ENCODE results near the gene PCID2. TPM values are rescaled to one million over a fixed set of nuclear protein-coding genes. Genes with fewer than 3 reads are reported as not detected.

The PCID2 gene
- total RNA-seq, 4 donors from 2014 or later, result 44.8 to 45.8 (median 44.8) TPM

DNA sequence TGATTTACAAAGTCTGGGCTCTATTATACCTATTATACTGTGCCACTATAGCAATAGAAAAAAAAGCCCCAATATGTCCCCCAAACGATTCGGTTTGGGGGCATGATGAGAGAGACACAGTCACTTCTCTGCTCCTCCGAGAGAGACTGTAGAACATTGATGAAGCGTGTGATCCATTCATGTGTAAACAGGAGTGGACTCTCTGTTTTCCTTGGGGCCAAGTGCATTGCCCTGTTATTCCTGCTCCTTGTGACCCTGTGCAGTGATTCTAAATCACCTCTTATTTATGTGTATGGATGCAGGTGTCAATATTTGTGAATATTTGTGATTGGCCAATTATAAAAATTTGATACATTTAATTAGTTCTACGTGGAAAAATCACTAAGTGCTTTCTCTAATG lies 68.9 kb downstream of the PCID2 start:
- no peak for DNase-seq (ENCODE audit: low spot score)
- TF ChIP-seq, protein P1, sequence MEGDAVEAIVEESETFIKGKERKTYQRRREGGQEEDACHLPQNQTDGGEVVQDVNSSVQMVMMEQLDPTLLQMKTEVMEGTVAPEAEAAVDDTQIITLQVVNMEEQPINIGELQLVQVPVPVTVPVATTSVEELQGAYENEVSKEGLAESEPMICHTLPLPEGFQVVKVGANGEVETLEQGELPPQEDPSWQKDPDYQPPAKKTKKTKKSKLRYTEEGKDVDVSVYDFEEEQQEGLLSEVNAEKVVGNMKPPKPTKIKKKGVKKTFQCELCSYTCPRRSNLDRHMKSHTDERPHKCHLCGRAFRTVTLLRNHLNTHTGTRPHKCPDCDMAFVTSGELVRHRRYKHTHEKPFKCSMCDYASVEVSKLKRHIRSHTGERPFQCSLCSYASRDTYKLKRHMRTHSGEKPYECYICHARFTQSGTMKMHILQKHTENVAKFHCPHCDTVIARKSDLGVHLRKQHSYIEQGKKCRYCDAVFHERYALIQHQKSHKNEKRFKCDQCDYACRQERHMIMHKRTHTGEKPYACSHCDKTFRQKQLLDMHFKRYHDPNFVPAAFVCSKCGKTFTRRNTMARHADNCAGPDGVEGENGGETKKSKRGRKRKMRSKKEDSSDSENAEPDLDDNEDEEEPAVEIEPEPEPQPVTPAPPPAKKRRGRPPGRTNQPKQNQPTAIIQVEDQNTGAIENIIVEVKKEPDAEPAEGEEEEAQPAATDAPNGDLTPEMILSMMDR (IDR thresholded peaks at IDR 0.05), result no peak
- ATAC-seq (ENCODE audit: low FRiP score), result no peak

DNA sequence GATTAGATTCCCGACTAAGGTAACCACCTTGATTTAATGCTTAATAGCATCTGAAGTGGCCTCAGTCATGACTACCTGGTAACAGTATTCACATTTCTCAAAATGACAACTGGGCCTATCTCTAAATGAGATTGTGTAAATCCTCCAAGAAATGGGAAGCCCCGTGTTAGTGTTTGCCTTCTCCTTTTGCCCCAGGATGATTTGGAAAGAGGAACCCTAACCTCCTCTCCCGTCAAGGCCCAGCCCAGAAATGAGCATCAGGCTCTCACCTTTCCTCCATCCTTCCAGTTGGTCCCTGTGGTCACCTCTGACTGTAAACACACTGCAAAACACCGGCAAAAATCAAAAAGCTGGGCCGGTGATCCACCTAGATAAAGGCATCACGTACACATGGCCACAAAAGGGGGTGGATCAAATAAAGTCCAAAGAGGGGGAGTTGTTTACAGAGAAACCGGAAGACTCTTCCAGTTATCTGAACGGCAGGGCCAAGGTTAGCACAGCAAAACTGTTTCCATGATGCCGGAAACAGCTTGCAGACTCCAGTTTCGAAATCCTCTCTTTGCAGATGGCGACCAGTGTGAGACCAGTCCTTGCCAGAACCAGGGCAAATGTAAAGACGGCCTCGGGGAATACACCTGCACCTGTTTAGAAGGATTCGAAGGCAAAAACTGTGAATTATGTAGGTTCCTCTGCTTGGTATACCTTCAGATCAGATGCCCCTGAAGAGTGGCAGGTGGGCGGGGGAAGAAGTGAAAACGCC lies 69.5 kb downstream of the PCID2 start:
- ATAC-seq (ENCODE audit: low FRiP score), result no peak
- DNase-seq (ENCODE audit: low spot score), result no peak

DNA sequence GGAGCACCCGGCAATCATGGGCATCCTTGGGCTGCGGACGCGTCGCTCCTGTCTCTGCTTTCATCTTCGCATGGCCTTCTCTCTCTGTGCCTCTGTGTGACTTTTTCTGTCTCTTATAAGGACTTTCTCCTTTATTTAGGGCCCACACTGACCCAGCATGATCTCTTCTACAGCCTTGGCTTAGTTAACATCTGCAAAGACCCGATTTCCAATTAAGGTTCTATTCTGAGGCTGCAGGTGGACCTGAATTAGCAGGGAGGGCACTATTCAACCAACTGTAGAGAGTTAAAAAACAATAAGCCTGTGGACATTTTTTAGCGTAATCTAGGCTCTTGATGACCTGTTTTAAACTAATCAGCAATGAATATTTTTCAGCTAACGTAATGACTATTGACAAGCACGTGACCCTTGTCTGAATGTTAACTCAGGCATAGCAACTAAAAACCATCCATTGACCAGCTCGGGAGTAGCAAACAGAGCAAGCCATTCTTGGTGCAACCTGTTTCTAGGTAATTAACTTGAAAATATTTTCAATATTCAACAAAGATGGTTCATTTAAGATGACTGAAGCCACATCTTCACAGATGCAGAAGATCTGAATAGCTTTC lies 70.7 kb downstream of the PCID2 start:
- no peak for ATAC-seq (ENCODE audit: low FRiP score)
- TF ChIP-seq, protein P1 (IDR thresholded peaks at IDR 0.05), result no peak
- no peak for DNase-seq (ENCODE audit: low spot score)

More for the DNA sequence above, 69.5 kb downstream of the PCID2 start:
- TF ChIP-seq, protein P1 (IDR thresholded peaks at IDR 0.05), result no peak

DNA sequence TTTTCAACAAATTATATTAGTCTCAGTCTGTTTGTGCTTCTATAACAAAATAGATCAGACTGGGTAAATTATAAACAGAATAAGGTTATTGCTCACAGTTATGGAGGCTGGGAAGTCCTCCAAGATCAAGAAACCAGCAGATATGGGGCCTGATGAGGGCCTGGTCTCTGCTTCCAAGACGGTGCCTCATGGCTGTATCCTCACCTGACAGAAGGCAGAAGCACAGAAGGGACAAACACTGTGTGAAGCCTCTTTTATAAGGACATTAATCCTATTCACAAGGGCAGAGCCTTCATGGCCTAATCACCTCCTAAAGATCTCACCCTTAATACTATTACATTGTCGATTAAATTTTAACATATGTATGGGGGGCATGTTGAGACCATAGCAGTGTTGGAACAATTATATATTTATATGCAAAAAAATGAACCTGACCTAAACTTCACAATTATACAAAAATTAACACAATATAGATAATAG lies 73.1 kb downstream of the PCID2 start:
- ATAC-seq (ENCODE audit: low FRiP score) (no peak), DNase-seq (ENCODE audit: low spot score) (no peak)

DNA sequence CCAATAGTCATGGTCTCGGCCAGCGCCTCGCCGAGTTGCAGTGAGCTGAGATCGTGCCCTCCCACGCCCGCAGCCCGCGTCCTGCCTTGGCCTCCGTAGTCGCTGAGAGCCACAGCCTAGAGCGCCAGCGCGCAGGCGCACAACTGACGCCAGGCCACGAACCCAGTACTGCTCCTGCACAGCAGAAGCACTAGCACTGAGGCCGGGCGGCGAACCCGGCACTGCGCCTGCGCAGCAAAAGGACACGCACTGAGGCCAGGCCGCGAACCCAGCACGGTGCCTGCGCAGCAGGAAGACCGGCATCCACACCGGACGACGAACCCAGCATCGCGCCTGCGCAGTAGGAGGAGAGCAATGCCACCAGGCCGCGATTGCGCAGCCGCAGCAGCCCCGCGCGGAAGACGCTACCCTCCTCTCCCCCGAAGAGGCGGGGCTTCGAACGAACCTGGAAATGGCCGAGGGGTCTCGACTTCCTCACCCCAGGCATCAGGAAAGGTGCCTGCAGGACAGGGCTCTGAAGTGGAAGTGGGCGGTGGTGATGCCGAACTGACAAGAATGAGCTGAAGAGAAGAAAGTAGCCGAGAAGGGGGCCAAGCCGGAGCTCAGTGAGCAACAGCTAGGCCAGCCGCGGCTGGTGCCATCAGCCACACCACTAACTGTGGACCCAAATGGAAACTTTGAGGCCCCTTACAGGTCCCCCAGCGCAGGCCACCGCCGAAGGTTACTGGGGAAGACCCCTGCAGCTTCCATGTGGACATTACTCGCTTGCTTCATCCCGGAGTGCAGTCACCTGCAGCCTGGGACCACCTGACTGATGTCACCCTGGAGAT lies 78.3 kb downstream of the PCID2 start:
- ATAC-seq (ENCODE audit: low FRiP score) (no peak), DNase-seq (ENCODE audit: low spot score) (no peak)
- TF ChIP-seq, protein P1 (IDR thresholded peaks at IDR 0.05), result no peak

More for the DNA sequence above, 73.1 kb downstream of the PCID2 start:
- TF ChIP-seq, protein P1 (IDR thresholded peaks at IDR 0.05), result no peak

GRCh38 chr13:113129480-113129879 lies 79.0 kb downstream of the PCID2 start:
- ATAC-seq (ENCODE audit: low FRiP score) (no peak), DNase-seq (ENCODE audit: low spot score) (no peak)
- TF ChIP-seq, protein P1 (IDR thresholded peaks at IDR 0.05), result no peak

Small RNA genes lying within 50 kb of the gene (small RNA-seq; reads per million reads assigned to genes)
- not detected for gene AL137002.1

Other genes starting within 250 kb of the PCID2 start
- 100 to 1,000 TPM in 1 of 4 donors, 10 to 100 TPM in 3; 12.8 to 169 (median 41.5) TPM for gene MCF2L, start 239.5 kb downstream of the PCID2 start, total RNA-seq
- gene F7, start 102.9 kb downstream of the PCID2 start, total RNA-seq, result under 1 TPM in 2 of 4 donors, not detected in 2; 0.24 to 0.74 TPM
- 10 to 100 TPM; 10.8 to 51.1 (median 13.6) TPM for gene F10, start 85.9 kb downstream of the PCID2 start, total RNA-seq
- gene PROZ, start 50.0 kb downstream of the PCID2 start, total RNA-seq, result not detected
- 100 to 1,000 TPM in 1 of 4 donors, 10 to 100 TPM in 3; 70.8 to 145 (median 86.8) TPM for gene CUL4A, start 944 bp upstream of the PCID2 start, total RNA-seq
- gene LAMP1, start 88.6 kb upstream of the PCID2 start, total RNA-seq, result 100 to 1,000 TPM in 2 of 4 donors, 10 to 100 TPM in 2; 91.0 to 132 (median 106) TPM
- gene GRTP1, start 155.5 kb upstream of the PCID2 start, total RNA-seq, result 1 to 10 TPM; 1.7 to 4.4 (median 2.1) TPM
- 1 to 10 TPM in 3 of 4 donors, under 1 TPM in 1; 0.72 to 2.7 (median 1.7) TPM for gene ADPRHL1, start 244.8 kb upstream of the PCID2 start, total RNA-seq

All from omental fat pad (tissue), 4 donors.